Measurements from ENCODE around the gene PHF2.

Gene PHF2

GRCh38 chr9:93630806-93631411 is 54.5 kb downstream of the PHF2 start:
- DNase-seq (ENCODE audit: low read depth in 3 of 3) = no peak

- DNase-seq (ENCODE audit: low read depth in 3 of 3) = no peak
These were observed 57.3 kb downstream of the PHF2 start for GRCh38 chr9:93633492-93634221.

- DNase-seq (ENCODE audit: low read depth in 3 of 3) = no peak
These were observed 58.2 kb downstream of the PHF2 start for GRCh38 chr9:93634311-93635185.

- no peak for DNase-seq (ENCODE audit: low read depth in 3 of 3)
These were observed 59.1 kb downstream of the PHF2 start for GRCh38 chr9:93635186-93636107.

GRCh38 chr9:93636172-93636661 is 59.8 kb downstream of the PHF2 start:
- no peak for DNase-seq (ENCODE audit: low read depth in 3 of 3)

GRCh38 chr9:93636667-93637066 is 60.3 kb downstream of the PHF2 start:
- DNase-seq (ENCODE audit: low read depth in 3 of 3) = no peak

GRCh38 chr9:93637886-93638285 is 61.5 kb downstream of the PHF2 start:
- DNase-seq (ENCODE audit: low read depth in 3 of 3) = no peak

- DNase-seq (ENCODE audit: low read depth in 3 of 3) = no peak
These were observed 63.6 kb downstream of the PHF2 start for GRCh38 chr9:93640027-93640426.

- DNase-seq (ENCODE audit: low read depth in 3 of 3) = no peak
These were observed 66.6 kb downstream of the PHF2 start for GRCh38 chr9:93642961-93643360.

GRCh38 chr9:93644397-93645088 is 68.2 kb downstream of the PHF2 start:
- DNase-seq (ENCODE audit: low read depth in 3 of 3) = no peak

GRCh38 chr9:93645149-93645889 is 68.9 kb downstream of the PHF2 start:
- DNase-seq (ENCODE audit: low read depth in 3 of 3) = no peak

- no peak for DNase-seq (ENCODE audit: low read depth in 3 of 3)
These were observed 69.7 kb downstream of the PHF2 start for GRCh38 chr9:93645921-93646639.

GRCh38 chr9:93646640-93647178 is 70.3 kb downstream of the PHF2 start:
- no peak for DNase-seq (ENCODE audit: low read depth in 3 of 3)

GRCh38 chr9:93648181-93648580 is 71.8 kb downstream of the PHF2 start:
- DNase-seq (ENCODE audit: low read depth in 3 of 3) = no peak

- DNase-seq (ENCODE audit: low read depth in 3 of 3) = no peak
These were observed 72.5 kb downstream of the PHF2 start for GRCh38 chr9:93648836-93649235.

- DNase-seq (ENCODE audit: low read depth in 3 of 3) = no peak
These were observed 73.4 kb downstream of the PHF2 start for GRCh38 chr9:93649610-93650261.

- no peak for DNase-seq (ENCODE audit: low read depth in 3 of 3)
These were observed 74.1 kb downstream of the PHF2 start for GRCh38 chr9:93650448-93650847.

- no peak for DNase-seq (ENCODE audit: low read depth in 3 of 3)
These were observed 75.2 kb downstream of the PHF2 start for GRCh38 chr9:93651521-93651950.
